HCT116 (cell line): ENCODE measurements around the gene SMOC1. TPM values are rescaled to one million over a fixed set of nuclear protein-coding genes. Genes with fewer than 3 reads are reported as not detected.

Experiments used
- ATAC-seq: fragments of 200-7000 bp; cut with Tn5 transposase; 2 replicates; pipeline ENCODE4 v1.9.1; 2020; ENCODE audit warnings: mild to moderate bottlenecking, moderate library complexity
- BruUV-seq: library from RNA; stranded (reverse); fragments of 400-500 nt; replicated peaks from 2 replicates; lab custom pipeline; 2021; lab: Mats Ljungman, UMichigan
- CTCF ChIA-PET: fragments of 300-600 bp; sonication (Branson Sonifier 250); formaldehyde crosslinking; loops from one replicate; lab custom pipeline; 2021; ENCODE audit warnings: antibody characterized with exemption; lab: Charles Lee
- POLR2A ChIA-PET: fragments of 300-600, 350-600 bp; sonication (Branson Sonifier 250); formaldehyde crosslinking; loops from one replicate; lab custom pipeline; 2021; ENCODE audit warnings: antibody characterized with exemption; lab: Charles Lee
- RAD21 ChIA-PET, 2 experiments: fragments of 300-600 bp; sonication (Branson Sonifier 250); formaldehyde crosslinking; loops; one replicate each; lab custom pipeline; 2023; ENCODE audit warnings: low total read pairs in 2 of 2; ENCODE audit not compliant: uncharacterized antibody in 2 of 2, unreplicated experiment in 2 of 2, low non-redundant PET in 1 of 2; lab: Charles Lee
- DNase-seq: peaks from one replicate; pipeline ENCODE4 v3.0.0-alpha.2; 2010; ENCODE audit warnings: low read depth, low spot score
- H2AFZ ChIP-seq: fragments of 200-600 bp; shearing (Covaris generic), sonication (generic); 2 replicates; pipeline ENCODE4 v1.6.1; 2017; ENCODE audit warnings: low read depth, mixed run types, mixed read lengths, antibody characterized with exemption, low read length; ENCODE audit not compliant: poor library complexity, severe bottlenecking
- H3K27ac ChIP-seq: 2 replicates; pipeline ENCODE4 v1.5.1; 2012; ENCODE audit warnings: low read depth, low read length
- H3K27me3 ChIP-seq: fragments of 200-600 bp; sonication (generic); 2 replicates; pipeline ENCODE4 v1.6.1; 2016; ENCODE audit warnings: mixed run types, low read length, mixed read lengths; ENCODE audit not compliant: insufficient read depth
- H3K36me3 ChIP-seq, 2 experiments: fragments of 200-500 bp in 1 of 2; fragments of 200-600 bp in 1 of 2; sonication (Bioruptor generic) in 1 of 2; sonication (generic) in 1 of 2; 2 replicates each; pipeline versions ENCODE4 v1.5.1 to v1.6.1; 2014 to 2016; ENCODE audit warnings: low read length in 2 of 2, inconsistent platforms in 1 of 2, mixed read lengths in 1 of 2, mixed run types in 1 of 2; ENCODE audit not compliant: insufficient read depth in 2 of 2, control insufficient read depth in 1 of 2
- H3K4me1 ChIP-seq, 2 experiments: fragments of 200-600 bp in 1 of 2; sonication (generic) in 1 of 2; 2 replicates each; pipeline versions ENCODE4 v1.5.1 to v1.6.1; 2012 to 2017; ENCODE audit warnings: low read length in 2 of 2, inconsistent platforms in 1 of 2, mild to moderate bottlenecking in 1 of 2, mixed read lengths in 1 of 2, mixed run types in 1 of 2, moderate library complexity in 1 of 2; ENCODE audit not compliant: insufficient read depth in 2 of 2, control insufficient read depth in 1 of 2
- H3K4me2 ChIP-seq: fragments of 200-600 bp; sonication (generic); 2 replicates; pipeline ENCODE4 v1.6.1; 2017; ENCODE audit warnings: mixed run types, low read length, mixed read lengths
- H3K4me3 ChIP-seq, 2 experiments: fragments of 200-600 bp in 1 of 2; sonication (generic) in 1 of 2; replicated peaks in 1 of 2; 2 replicates each; pipeline ENCODE4 v1.5.1; 2011 to 2016; ENCODE audit warnings: low read length in 2 of 2, control low read depth in 1 of 2, low read depth in 1 of 2, mild to moderate bottlenecking in 1 of 2, mixed read lengths in 1 of 2, mixed run types in 1 of 2
- H3K79me2 ChIP-seq: fragments of 200-600 bp; sonication (generic); 2 replicates; pipeline ENCODE4 v1.6.1; 2017; ENCODE audit warnings: mild to moderate bottlenecking, mixed run types, low read length, moderate library complexity, mixed read lengths; ENCODE audit not compliant: insufficient read depth
- H3K9ac ChIP-seq: fragments of 200-600 bp; sonication (generic); 2 replicates; pipeline ENCODE4 v1.6.1; 2016; ENCODE audit warnings: low read length, mixed read lengths
- H3K9me2 ChIP-seq: fragments of 200-600 bp; sonication (generic), shearing (Covaris generic); 2 replicates; pipeline ENCODE4 v1.6.1; 2017; ENCODE audit warnings: mixed run types, mild to moderate bottlenecking, moderate library complexity; ENCODE audit not compliant: insufficient read depth
- H3K9me3 ChIP-seq, 2 experiments: fragments of 200-500 bp in 1 of 2; fragments of 200-600 bp in 1 of 2; sonication (Bioruptor generic) in 1 of 2; sonication (generic) in 1 of 2; 2 replicates each; pipeline ENCODE4 v1.6.1; 2014 to 2017; ENCODE audit warnings: low read length in 2 of 2, mixed read lengths in 2 of 2, inconsistent platforms in 1 of 2, low read depth in 1 of 2, mild to moderate bottlenecking in 1 of 2, mixed run types in 1 of 2, moderate library complexity in 1 of 2; ENCODE audit not compliant: control insufficient read depth in 1 of 2, insufficient read depth in 1 of 2
- H4K20me1 ChIP-seq: fragments of 200-600 bp; sonication (generic), shearing (Covaris generic); 2 replicates; pipeline ENCODE4 v1.6.1; 2017; ENCODE audit warnings: mixed run types, mild to moderate bottlenecking, moderate library complexity; ENCODE audit not compliant: insufficient read depth
- EZH2 ChIP-seq: fragments of 200-600 bp; sonication (generic); IDR thresholded peaks from 2 replicates; pipeline ENCODE4 v1.6.1; 2017; ENCODE audit warnings: antibody characterized with exemption, mixed run types
- EZH2phosphoT487 ChIP-seq: fragments of 200-600 bp; IDR thresholded peaks from 2 replicates; pipeline ENCODE4 v1.6.1; 2018; ENCODE audit warnings: antibody characterized with exemption, borderline replicate concordance
- JUND ChIP-seq: IDR thresholded peaks from 2 replicates; pipeline ENCODE4 v1.6.1; 2012
- POLR2A ChIP-seq: IDR thresholded peaks from 2 replicates; pipeline ENCODE4 v1.7.0; 2011; ENCODE audit warnings: borderline replicate concordance; ENCODE audit not compliant: insufficient read depth, insufficient read length; ENCODE audit errors: extremely low read depth
- SRF ChIP-seq: IDR thresholded peaks from 2 replicates; pipeline ENCODE4 v1.6.1; 2012; ENCODE audit warnings: low read depth
- TCF7L2 ChIP-seq: IDR thresholded peaks from 2 replicates; pipeline ENCODE4 v1.7.0; 2011; ENCODE audit warnings: borderline replicate concordance, inconsistent platforms; ENCODE audit not compliant: insufficient read depth, insufficient read length; ENCODE audit errors: extremely low read depth
- YY1 ChIP-seq: IDR thresholded peaks from 2 replicates; pipeline ENCODE4 v1.6.1; 2011; ENCODE audit warnings: low read length, low read depth, moderate library complexity, mild to moderate bottlenecking; ENCODE audit not compliant: insufficient replicate concordance; ENCODE audit errors: extremely low read depth
- ZFX ChIP-seq: fragments of 450-650 bp; IDR thresholded peaks from 2 replicates; pipeline ENCODE4 v1.6.1; 2017
- ZNF274 ChIP-seq: fragments of 200-500 bp; sonication (Bioruptor generic); IDR thresholded peaks from 2 replicates; pipeline ENCODE4 v1.6.1; 2014; ENCODE audit warnings: mild to moderate bottlenecking, low read depth, low read length, inconsistent platforms
- intact Hi-C: fragments of 100-400 bp; cut with micrococcal nuclease; formaldehyde crosslinking; loops from 2 replicates; pipeline ENCODE4 v1.10.0; 2022
- total RNA-seq: library from RNA; stranded (reverse); gene quantifications from one replicate; pipeline ENCODE4 v1.2.1, GENCODE V29; 2021; ENCODE audit not compliant: unreplicated experiment
- TF ChIP-seq, protein P1 (sequence below): IDR thresholded peaks from 2 replicates; pipeline ENCODE4 v1.6.1; 2012
- TF ChIP-seq, protein P2 (sequence below): IDR thresholded peaks from 2 replicates; pipeline ENCODE4 v1.6.1; 2012; ENCODE audit warnings: low read depth
- TF ChIP-seq, protein P3 (sequence below), 3 experiments: fragments of 200-600 bp in 1 of 3; sonication (generic) in 1 of 3; IDR thresholded peaks in 2 of 3; conservative IDR thresholded peaks in 1 of 3; 2 replicates each; pipeline ENCODE4 v1.5.1; 2012 to 2017; ENCODE audit warnings: low read depth in 2 of 3, low read length in 2 of 3, antibody characterized with exemption in 1 of 3, borderline replicate concordance in 1 of 3, control low read depth in 1 of 3, mild to moderate bottlenecking in 1 of 3, mixed read lengths in 1 of 3, mixed run types in 1 of 3, moderate library complexity in 1 of 3; ENCODE audit not compliant: insufficient read depth in 1 of 3

SMOC1 gene
- total RNA-seq, 1 experiment from 2014 or later, result not detected

DNA sequence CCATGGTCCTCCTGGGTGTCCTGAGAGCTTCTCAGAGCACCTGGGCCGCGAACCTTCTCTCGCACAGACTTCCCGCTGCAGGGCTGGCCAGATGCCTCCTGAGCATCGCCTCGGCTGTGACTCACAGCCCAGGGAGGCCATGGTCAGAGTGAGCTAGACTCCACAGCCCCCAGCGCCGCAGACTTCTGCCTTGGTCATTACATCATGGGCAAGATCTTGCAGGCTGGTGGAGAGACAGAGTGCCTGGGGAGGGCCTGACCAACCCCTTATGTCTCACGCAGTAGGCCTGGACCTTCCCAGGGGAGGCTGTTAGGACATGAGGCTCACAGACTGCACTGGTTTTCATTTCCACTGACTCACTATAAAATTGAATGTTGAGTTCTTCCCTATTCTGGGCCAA, 41.8 kb downstream of the SMOC1 start (continued):
- TF ChIP-seq YY1, result no peak
- TF ChIP-seq, protein P1, sequence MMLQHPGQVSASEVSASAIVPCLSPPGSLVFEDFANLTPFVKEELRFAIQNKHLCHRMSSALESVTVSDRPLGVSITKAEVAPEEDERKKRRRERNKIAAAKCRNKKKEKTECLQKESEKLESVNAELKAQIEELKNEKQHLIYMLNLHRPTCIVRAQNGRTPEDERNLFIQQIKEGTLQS, result no peak
- TF ChIP-seq SRF, result no peak
- TF ChIP-seq ZFX, result no peak
- TF ChIP-seq, protein P2, sequence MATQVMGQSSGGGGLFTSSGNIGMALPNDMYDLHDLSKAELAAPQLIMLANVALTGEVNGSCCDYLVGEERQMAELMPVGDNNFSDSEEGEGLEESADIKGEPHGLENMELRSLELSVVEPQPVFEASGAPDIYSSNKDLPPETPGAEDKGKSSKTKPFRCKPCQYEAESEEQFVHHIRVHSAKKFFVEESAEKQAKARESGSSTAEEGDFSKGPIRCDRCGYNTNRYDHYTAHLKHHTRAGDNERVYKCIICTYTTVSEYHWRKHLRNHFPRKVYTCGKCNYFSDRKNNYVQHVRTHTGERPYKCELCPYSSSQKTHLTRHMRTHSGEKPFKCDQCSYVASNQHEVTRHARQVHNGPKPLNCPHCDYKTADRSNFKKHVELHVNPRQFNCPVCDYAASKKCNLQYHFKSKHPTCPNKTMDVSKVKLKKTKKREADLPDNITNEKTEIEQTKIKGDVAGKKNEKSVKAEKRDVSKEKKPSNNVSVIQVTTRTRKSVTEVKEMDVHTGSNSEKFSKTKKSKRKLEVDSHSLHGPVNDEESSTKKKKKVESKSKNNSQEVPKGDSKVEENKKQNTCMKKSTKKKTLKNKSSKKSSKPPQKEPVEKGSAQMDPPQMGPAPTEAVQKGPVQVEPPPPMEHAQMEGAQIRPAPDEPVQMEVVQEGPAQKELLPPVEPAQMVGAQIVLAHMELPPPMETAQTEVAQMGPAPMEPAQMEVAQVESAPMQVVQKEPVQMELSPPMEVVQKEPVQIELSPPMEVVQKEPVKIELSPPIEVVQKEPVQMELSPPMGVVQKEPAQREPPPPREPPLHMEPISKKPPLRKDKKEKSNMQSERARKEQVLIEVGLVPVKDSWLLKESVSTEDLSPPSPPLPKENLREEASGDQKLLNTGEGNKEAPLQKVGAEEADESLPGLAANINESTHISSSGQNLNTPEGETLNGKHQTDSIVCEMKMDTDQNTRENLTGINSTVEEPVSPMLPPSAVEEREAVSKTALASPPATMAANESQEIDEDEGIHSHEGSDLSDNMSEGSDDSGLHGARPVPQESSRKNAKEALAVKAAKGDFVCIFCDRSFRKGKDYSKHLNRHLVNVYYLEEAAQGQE, result no peak
- no peak for TF ChIP-seq JUND

DNA sequence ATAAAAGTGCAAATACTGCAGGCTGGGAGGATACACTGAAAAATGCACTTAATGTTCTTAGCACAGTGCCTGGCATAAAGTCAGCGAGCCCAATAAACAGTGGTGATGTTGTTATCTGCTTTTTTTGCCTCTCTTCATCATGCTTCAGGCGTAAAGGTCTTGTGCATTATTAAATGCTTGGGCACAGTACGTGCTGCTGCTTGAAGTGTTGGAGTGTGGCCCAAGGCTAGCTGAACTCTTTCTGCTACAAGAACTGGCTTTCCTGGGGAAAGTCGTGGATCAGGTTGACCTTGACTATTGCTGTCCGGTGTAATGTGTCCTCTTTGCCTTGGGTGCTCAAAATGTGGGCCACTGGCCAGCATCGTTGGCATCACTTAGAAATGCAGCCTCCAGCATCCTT, 43.0 kb downstream of the SMOC1 start:
- Histone ChIP-seq H3K4me3 (no peak overlapping the region), H3K36me3 (no peaks in the 10 kb centered on the region), H3K27ac (no peak overlapping the region), H3K79me2 (no peaks in the 10 kb centered on the region), H4K20me1 (no peaks in the 10 kb centered on the region), H3K4me2 (no peak overlapping the region), H3K9me2 (no peaks in the 10 kb centered on the region), H3K27me3 (peaks cover 35% of the 10 kb centered on the region), H3K9ac (no peak overlapping the region), H3K4me1 (no peaks in the 10 kb centered on the region), H3K9me3 (no peaks in the 10 kb centered on the region), H2AFZ (no peak overlapping the region)
- CTCF ChIA-PET, result no interaction called here
- no TSS peak for BruUV-seq
- no peak for DNase-seq
- TF ChIP-seq POLR2A, result no peak
- TF ChIP-seq TCF7L2, result no peak
- no peak for TF ChIP-seq EZH2phosphoT487
- no peak for TF ChIP-seq SRF
- TF ChIP-seq YY1, result no peak
- no peak for TF ChIP-seq ZNF274
- TF ChIP-seq, protein P2, result no peak
- TF ChIP-seq EZH2, result no peak
- TF ChIP-seq, protein P3, sequence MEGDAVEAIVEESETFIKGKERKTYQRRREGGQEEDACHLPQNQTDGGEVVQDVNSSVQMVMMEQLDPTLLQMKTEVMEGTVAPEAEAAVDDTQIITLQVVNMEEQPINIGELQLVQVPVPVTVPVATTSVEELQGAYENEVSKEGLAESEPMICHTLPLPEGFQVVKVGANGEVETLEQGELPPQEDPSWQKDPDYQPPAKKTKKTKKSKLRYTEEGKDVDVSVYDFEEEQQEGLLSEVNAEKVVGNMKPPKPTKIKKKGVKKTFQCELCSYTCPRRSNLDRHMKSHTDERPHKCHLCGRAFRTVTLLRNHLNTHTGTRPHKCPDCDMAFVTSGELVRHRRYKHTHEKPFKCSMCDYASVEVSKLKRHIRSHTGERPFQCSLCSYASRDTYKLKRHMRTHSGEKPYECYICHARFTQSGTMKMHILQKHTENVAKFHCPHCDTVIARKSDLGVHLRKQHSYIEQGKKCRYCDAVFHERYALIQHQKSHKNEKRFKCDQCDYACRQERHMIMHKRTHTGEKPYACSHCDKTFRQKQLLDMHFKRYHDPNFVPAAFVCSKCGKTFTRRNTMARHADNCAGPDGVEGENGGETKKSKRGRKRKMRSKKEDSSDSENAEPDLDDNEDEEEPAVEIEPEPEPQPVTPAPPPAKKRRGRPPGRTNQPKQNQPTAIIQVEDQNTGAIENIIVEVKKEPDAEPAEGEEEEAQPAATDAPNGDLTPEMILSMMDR (IDR thresholded peaks at IDR 0.05 in 2 of 3, conservative IDR thresholded peaks at IDR 0.05 in 1 of 3; ENCODE audit: borderline replicate concordance in 1 of 3, insufficient read depth in 1 of 3, low read depth in 2 of 3, low read length in 2 of 3), result no peak
- ATAC-seq, result no peak
- RAD21 ChIA-PET, result no interaction called here
- POLR2A ChIA-PET, result no interaction called here
- intact Hi-C loops, result no loop called here
